Thyroid gland (tissue), 4 donors: ENCODE results near the gene UBQLN4.

ENCODE experiments used
- CTCF ChIP-seq, 6 experiments: fragments of 200-600 bp in 3 of 6; fragments of 450-650 bp in 3 of 6; sonication (generic) in 3 of 6; IDR thresholded peaks; one replicate each; pipeline ENCODE4 v1.5.1; 2016 to 2019; ENCODE audit warnings: antibody characterized with exemption in 6 of 6, mild to moderate bottlenecking in 2 of 6, inconsistent platforms in 1 of 6, moderate library complexity in 1 of 6
- POLR2A ChIP-seq, 2 donors: fragments of 450-650 bp; IDR thresholded peaks; one replicate each; pipeline ENCODE4 v1.6.1; 2017; ENCODE audit warnings: antibody characterized with exemption in 2 of 2, mild to moderate bottlenecking in 2 of 2, moderate library complexity in 1 of 2

GRCh38 chr1:156078728-156079127 is 25.1 kb upstream of the UBQLN4 start:
- TF ChIP-seq CTCF (IDR thresholded peaks at IDR 0.05) (no peak), POLR2A (IDR thresholded peaks at IDR 0.05) (no peak)
